SK-N-SH (cell line): Measurements from ENCODE around the gene TDRD12. TPM values are rescaled to one million over a fixed set of nuclear protein-coding genes. Genes with fewer than 3 reads are reported as not detected.
"Not testable (repeated sequence)": the region's sequence is repeated elsewhere in the genome, so short reads cannot be mapped to it uniquely, and the experiment has no call there.

Experiments used
- CTCF ChIA-PET: fragments of 300-600, 350-600 bp; formaldehyde crosslinking; extraction: SDS; loops from one replicate; lab custom pipeline; 2021; lab: Yijun Ruan, JAX
- POLR2A ChIA-PET: fragments of 350-600 bp; sonication (Branson Sonifier 250); formaldehyde crosslinking; extraction: SDS; loops from one replicate; lab custom pipeline; 2020; ENCODE audit warnings: antibody characterized with exemption, inconsistent platforms; lab: Yijun Ruan, JAX
- DNase-seq: peaks from one replicate; pipeline ENCODE4 v3.0.0; 2012
- H2AFZ ChIP-seq: fragments of 200-600 bp; sonication (generic); 2 replicates; pipeline ENCODE4 v1.8.1; 2016; ENCODE audit warnings: antibody characterized with exemption, mild to moderate bottlenecking, low read depth
- H3F3A ChIP-seq: fragments of 200-600 bp; sonication (generic); replicated peaks from 2 replicates; pipeline ENCODE3; 2016; ENCODE audit warnings: antibody characterized with exemption, mild to moderate bottlenecking; ENCODE audit not compliant: insufficient read depth
- H3K27ac ChIP-seq, 2 experiments: fragments of 200-500 bp in 1 of 2; fragments of 200-600 bp in 1 of 2; sonication (Bioruptor generic) in 1 of 2; sonication (generic), shearing (Covaris generic) in 1 of 2; 2 replicates each; pipeline versions ENCODE4 v1.5.1 to v1.6.1; 2014 to 2016; ENCODE audit warnings: low read depth in 2 of 2, inconsistent platforms in 1 of 2, low read length in 1 of 2, mild to moderate bottlenecking in 1 of 2, mixed read lengths in 1 of 2
- H3K27me3 ChIP-seq: fragments of 200-600 bp; sonication (generic), shearing (Covaris generic); 2 replicates; pipeline ENCODE4 v1.6.1; 2016; ENCODE audit warnings: mixed run types; ENCODE audit not compliant: insufficient read depth
- H3K36me3 ChIP-seq, 2 experiments: fragments of 200-500 bp in 1 of 2; fragments of 200-600 bp in 1 of 2; sonication (Bioruptor generic) in 1 of 2; sonication (generic) in 1 of 2; replicated peaks in 1 of 2; 2 replicates each; pipeline versions ENCODE3 to v1.5.1; 2014 to 2016; ENCODE audit warnings: low read length in 1 of 2, mild to moderate bottlenecking in 1 of 2; ENCODE audit not compliant: insufficient read depth in 2 of 2, control insufficient read depth in 1 of 2
- H3K4me1 ChIP-seq, 2 experiments: fragments of 200-500 bp in 1 of 2; fragments of 200-600 bp in 1 of 2; sonication (Bioruptor generic) in 1 of 2; sonication (generic), shearing (Covaris generic) in 1 of 2; 2 replicates each; pipeline versions ENCODE4 v1.5.1 to v1.6.1; 2014 to 2016; ENCODE audit warnings: low read depth in 1 of 2, low read length in 1 of 2, mixed run types in 1 of 2; ENCODE audit not compliant: insufficient read depth in 2 of 2, control insufficient read depth in 1 of 2
- H3K4me2 ChIP-seq: fragments of 200-600 bp; sonication (generic), shearing (Covaris generic); 2 replicates; pipeline ENCODE4 v1.6.1; 2017; ENCODE audit warnings: mixed run types
- H3K4me3 ChIP-seq, 2 experiments: fragments of 200-500 bp in 1 of 2; fragments of 200-600 bp in 1 of 2; sonication (Bioruptor generic) in 1 of 2; sonication (generic), shearing (Covaris generic) in 1 of 2; 2 replicates each; pipeline versions ENCODE4 v1.5.1 to v1.8.1; 2014 to 2016; ENCODE audit warnings: low read depth in 2 of 2, inconsistent platforms in 1 of 2, low read length in 1 of 2, mild to moderate bottlenecking in 1 of 2, mixed read lengths in 1 of 2, moderate library complexity in 1 of 2
- H3K79me2 ChIP-seq: fragments of 200-600 bp; sonication (generic); 2 replicates; pipeline ENCODE4 v1.8.1; 2017; ENCODE audit warnings: mild to moderate bottlenecking; ENCODE audit not compliant: insufficient read depth
- H3K9ac ChIP-seq: fragments of 200-600 bp; sonication (generic); 2 replicates; pipeline ENCODE4 v1.6.1; 2017; ENCODE audit warnings: mixed run types
- H3K9me2 ChIP-seq: fragments of 200-600 bp; sonication (generic); 2 replicates; pipeline ENCODE4 v1.6.1; 2017; ENCODE audit warnings: mixed run types
- H3K9me3 ChIP-seq: fragments of 200-600 bp; sonication (generic); 2 replicates; pipeline ENCODE4 v1.6.1; 2017; ENCODE audit warnings: mixed run types, mild to moderate bottlenecking, moderate library complexity
- H4K20me1 ChIP-seq: fragments of 200-600 bp; sonication (generic); 2 replicates; pipeline ENCODE4 v1.6.1; 2017; ENCODE audit warnings: mild to moderate bottlenecking, mixed run types; ENCODE audit not compliant: insufficient read depth
- CTCF ChIP-seq: fragments of 200-600 bp; sonication (generic); IDR thresholded peaks from 2 replicates; pipeline ENCODE4 v1.6.1; 2017; ENCODE audit warnings: antibody characterized with exemption, mild to moderate bottlenecking, moderate library complexity
- ELF1 ChIP-seq: IDR thresholded peaks from 2 replicates; pipeline ENCODE4 v1.4.0; 2012
- EZH2phosphoT487 ChIP-seq: fragments of 200-600 bp; sonication (generic); IDR thresholded peaks from 2 replicates; pipeline ENCODE4 v1.6.1; 2017; ENCODE audit warnings: low read depth, mixed run types, mild to moderate bottlenecking, antibody characterized with exemption, moderate library complexity, borderline replicate concordance
- GABPA ChIP-seq: IDR thresholded peaks from 2 replicates; pipeline ENCODE4 v1.4.0; 2012; ENCODE audit warnings: low read depth, mild to moderate bottlenecking
- GATA2 ChIP-seq: sonication (generic); formaldehyde crosslinking; IDR thresholded peaks from 2 replicates; pipeline ENCODE4 v1.5.0; 2020; ENCODE audit warnings: mild to moderate bottlenecking, missing genetic modification reagents
- MAX ChIP-seq: IDR thresholded peaks from 2 replicates; pipeline ENCODE4 v1.4.0; 2012; ENCODE audit warnings: low read depth
- SIN3A ChIP-seq: IDR thresholded peaks from 2 replicates; pipeline ENCODE4 v1.6.1; 2012; ENCODE audit warnings: low read depth, mild to moderate bottlenecking, low read length, moderate library complexity, borderline replicate concordance
- SMC3 ChIP-seq: IDR thresholded peaks from 2 replicates; pipeline ENCODE4 v1.6.1; 2012; ENCODE audit warnings: low read depth, low read length, improper control_type of control experiment
- TAF1 ChIP-seq: IDR thresholded peaks from 2 replicates; pipeline ENCODE4 v1.6.1; 2012; ENCODE audit warnings: low read depth, mild to moderate bottlenecking, low read length, moderate library complexity, borderline replicate concordance
- TEAD4 ChIP-seq: IDR thresholded peaks from 2 replicates; pipeline ENCODE4 v1.4.0; 2012; ENCODE audit warnings: mild to moderate bottlenecking, borderline replicate concordance; ENCODE audit not compliant: insufficient read depth
- USF2 ChIP-seq: fragments of 150-350 bp; IDR thresholded peaks from 2 replicates; pipeline ENCODE4 v1.6.1; 2017; ENCODE audit warnings: antibody characterized with exemption, low read length, low read depth, borderline replicate concordance
- YY1 ChIP-seq: IDR thresholded peaks from 2 replicates; pipeline ENCODE4 v1.4.0; 2012; ENCODE audit warnings: low read depth, mild to moderate bottlenecking
- WGBS: methylation state at CpG from one replicate; pipeline ENCODE4 v1.1.6; 2017; ENCODE audit warnings: low lambda C conversion rate; 5-methylcytosine and 5-hydroxymethylcytosine counted together
- polyA plus RNA-seq, 3 experiments: library from polyadenylated mRNA; depleted of rRNA; stranded (reverse); fragments of >200 nt; gene quantifications; 2 replicates each; pipeline ENCODE4 v1.2.3, GENCODE V29; 2012

Gene TDRD12
- polyA plus RNA-seq, 1 of the 3 experiments (the other 2 are of a cell fraction): 0.05 TPM

GRCh38 chr19:32852216-32852615, 132.6 kb downstream of the TDRD12 start:
- Histone ChIP-seq H3K4me2 (no peak overlapping the region), H3K79me2 (no peaks in the 10 kb centered on the region), H3K4me3 (no peak overlapping the region), H3K9me2 (no peaks in the 10 kb centered on the region), H4K20me1 (no peaks in the 10 kb centered on the region), H3K9ac (no peak overlapping the region), H3K27me3 (no peaks in the 10 kb centered on the region), H3K36me3 (no peaks in the 10 kb centered on the region), H3F3A (no peaks in the 10 kb centered on the region), H3K4me1 (no peaks in the 10 kb centered on the region), H3K27ac (no peak overlapping the region), H3K9me3 (no peaks in the 10 kb centered on the region), H2AFZ (no peak overlapping the region)
- 67% methylated on average over 6 of the region's 6 CpGs for WGBS
- ChIA-PET POLR2A (no interaction called here), CTCF (no interaction called here)
- no peak for TF ChIP-seq YY1
- no peak for TF ChIP-seq TEAD4
- TF ChIP-seq ELF1: no peak
- TF ChIP-seq EZH2phosphoT487: no peak
- no peak for TF ChIP-seq GATA2 (CRISPR knock-in tag)
- TF ChIP-seq TAF1: no peak
- TF ChIP-seq GABPA: no peak
- no peak for TF ChIP-seq SIN3A
- TF ChIP-seq USF2: no peak
- TF ChIP-seq SMC3: no peak
- TF ChIP-seq CTCF: no peak
- no peak for TF ChIP-seq MAX
- no peak for DNase-seq

GRCh38 chr19:32856818-32857217, 137.3 kb downstream of the TDRD12 start:
- H4K20me1 ChIP-seq, DNase-seq, H3K9me3 ChIP-seq, H2AFZ ChIP-seq, H3K36me3 ChIP-seq, H3K79me2 ChIP-seq, CTCF ChIA-PET, H3K4me2 ChIP-seq, H3K9ac ChIP-seq, H3K4me1 ChIP-seq, H3K4me3 ChIP-seq, H3F3A ChIP-seq, H3K27me3 ChIP-seq, H3K27ac ChIP-seq, H3K9me2 ChIP-seq, POLR2A ChIA-PET: not testable (repeated sequence)
- WGBS: 76% methylated on average over 7 of the region's 7 CpGs
